ENCODE results near the gene CEP83. TPM values are rescaled to one million over a fixed set of nuclear protein-coding genes. Genes with fewer than 3 reads are reported as not detected.

The CEP83 gene
- total RNA-seq, 4 donors from 2014 or later: 6.7 to 21.2 (median 8.3) TPM

DNA sequence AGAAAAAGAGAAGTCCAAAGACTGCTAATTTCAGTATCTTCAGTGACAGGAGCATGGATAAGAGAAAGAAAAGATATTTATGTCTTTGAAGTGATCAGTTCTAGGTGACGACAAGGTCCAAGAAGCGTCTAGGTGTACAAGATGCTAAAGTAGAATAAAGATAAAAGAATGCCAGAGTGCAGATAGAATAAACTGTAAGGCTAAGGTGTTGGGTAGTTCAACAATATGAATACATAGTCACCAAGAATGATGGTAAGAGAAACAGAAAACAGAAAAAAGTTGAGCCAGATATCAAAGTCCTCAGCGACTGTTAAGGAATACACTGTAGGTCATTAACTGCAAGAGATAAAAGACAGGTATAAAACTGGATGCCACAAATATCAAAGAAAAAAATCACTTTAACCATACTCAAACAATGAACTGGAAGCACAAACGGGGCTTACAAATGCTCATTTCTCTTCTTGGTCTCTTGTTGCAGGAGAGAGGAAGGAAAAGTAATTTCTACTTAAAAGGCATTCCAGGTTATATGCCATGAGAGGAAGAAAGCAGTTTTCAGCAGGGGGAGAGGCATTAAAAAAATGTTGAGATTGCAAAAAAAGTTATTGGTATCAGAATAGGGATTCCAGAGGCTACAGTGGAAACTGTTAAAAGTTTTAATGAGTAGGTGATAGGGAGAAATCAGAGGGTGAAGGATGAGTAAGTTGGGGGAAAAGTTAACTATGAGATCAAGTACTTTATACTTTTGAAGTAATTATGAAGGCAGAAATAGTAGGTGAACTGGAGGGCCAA, 121.5 kb downstream of the CEP83 start:
- no peaks in the 10 kb centered on the region for H3K36me3 ChIP-seq
- H3K4me3 ChIP-seq: no peak overlapping the region
- WGBS: 95% methylated on average over 4 of the region's 4 CpGs
- TF ChIP-seq POLR2AphosphoS5 (IDR thresholded peaks at IDR 0.05): no peak
- no peak for TF ChIP-seq CTCF (IDR thresholded peaks at IDR 0.05)
- no peak for TF ChIP-seq POLR2A (IDR thresholded peaks at IDR 0.05; ENCODE audit: low read depth)
- TF ChIP-seq EP300 (IDR thresholded peaks at IDR 0.05): no peak
- no peak overlapping the region for H3K27ac ChIP-seq (replicated peaks in 1 of 4)
- intact Hi-C loops (cut with DNase I): loop anchor here (10.0 kb wide), 1 partner anchor 97 kb away; no protein-coding TSS in a partner anchor
- H3K27me3 ChIP-seq: no peaks in the 10 kb centered on the region
- no peak for DNase-seq (ENCODE audit: extremely low spot score)
- H3K9me3 ChIP-seq: no peaks in the 10 kb centered on the region
- H3K4me1 ChIP-seq: no peaks in the 10 kb centered on the region

GRCh38 chr12:94336211-94336925, 123.3 kb downstream of the CEP83 start:
- intact Hi-C loops (cut with DNase I): loop anchor here (10.0 kb wide), 1 partner anchor 98 kb away; no protein-coding TSS in a partner anchor
- no peak for TF ChIP-seq POLR2A (IDR thresholded peaks at IDR 0.05; ENCODE audit: low read depth)
- TF ChIP-seq EP300 (IDR thresholded peaks at IDR 0.05): no peak
- no peak for TF ChIP-seq POLR2AphosphoS5 (IDR thresholded peaks at IDR 0.05)
- no peak for TF ChIP-seq CTCF (IDR thresholded peaks at IDR 0.05)
- WGBS: 86% methylated on average over 5 of the region's 5 CpGs
- no peak overlapping the region for H3K4me3 ChIP-seq
- no peaks in the 10 kb centered on the region for H3K27me3 ChIP-seq
- no peak overlapping the region for H3K27ac ChIP-seq (replicated peaks in 1 of 4)
- H3K36me3 ChIP-seq: peaks cover 0 to 3% (median 1%) of the 10 kb centered on the region in 4 donors
- no peaks in the 10 kb centered on the region for H3K4me1 ChIP-seq
- DNase-seq (ENCODE audit: extremely low spot score): no peak
- no peaks in the 10 kb centered on the region for H3K9me3 ChIP-seq

DNA sequence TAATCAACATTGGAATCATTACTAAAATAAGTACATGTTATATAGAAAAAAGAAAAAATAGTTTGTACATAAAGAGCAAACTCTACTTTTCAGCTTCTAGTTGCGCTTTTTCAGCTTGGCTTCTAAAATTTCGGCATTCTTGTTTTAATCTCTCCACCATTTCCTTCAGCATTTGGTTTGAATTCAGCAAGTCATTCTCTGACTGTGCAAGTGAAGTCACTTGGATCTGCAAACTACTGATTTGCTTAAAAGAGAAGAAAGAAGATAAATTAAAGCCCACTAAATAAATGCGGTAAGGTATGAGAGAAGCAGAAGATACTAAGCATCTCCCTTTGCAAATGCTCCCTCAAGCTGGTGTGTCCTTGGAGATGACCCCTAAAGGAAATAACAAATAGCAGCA, 126.3 kb downstream of the CEP83 start:
- H3K27me3 ChIP-seq: no peaks in the 10 kb centered on the region
- peaks cover 0 to 16% (median 10%) of the 10 kb centered on the region in 4 donors for H3K36me3 ChIP-seq
- TF ChIP-seq POLR2AphosphoS5 (IDR thresholded peaks at IDR 0.05): no peak
- TF ChIP-seq CTCF (IDR thresholded peaks at IDR 0.05): no peak
- WGBS: 87% methylated on average over 3 of the region's 3 CpGs
- H3K4me1 ChIP-seq: no peaks in the 10 kb centered on the region
- intact Hi-C loops (cut with DNase I): loop anchor here (10.0 kb wide), 1 partner anchor 101 kb away; no protein-coding TSS in a partner anchor
- H3K4me3 ChIP-seq: no peak overlapping the region
- no peak for DNase-seq (ENCODE audit: extremely low spot score)
- no peaks in the 10 kb centered on the region for H3K9me3 ChIP-seq
- no peak overlapping the region for H3K27ac ChIP-seq (replicated peaks in 1 of 4)

GRCh38 chr12:94329366-94329765, 130.3 kb downstream of the CEP83 start:
- H3K36me3 ChIP-seq: peaks cover 0 to 27% (median 14%) of the 10 kb centered on the region in 4 donors
- TF ChIP-seq CTCF (IDR thresholded peaks at IDR 0.05) (peak in 2 of 3 experiments; percentile 21 to 23), POLR2A (IDR thresholded peaks at IDR 0.05; ENCODE audit: low read depth) (no peak)
- DNase-seq (ENCODE audit: extremely low spot score): no peak
- intact Hi-C loops (cut with DNase I): loop anchor here (5.0 kb wide), 1 partner anchor 203 kb away; no protein-coding TSS in a partner anchor
- H3K27me3 ChIP-seq: no peaks in the 10 kb centered on the region
- no peaks in the 10 kb centered on the region for H3K4me1 ChIP-seq
- H3K9me3 ChIP-seq: no peaks in the 10 kb centered on the region
- WGBS: 96% methylated on average over 1 of the region's 1 CpG
- no peak overlapping the region for H3K4me3 ChIP-seq
- no peak overlapping the region for H3K27ac ChIP-seq (replicated peaks in 1 of 4)
